ENCODE data around the gene IPPK.

IPPK gene

GRCh38 chr9:92635760-92636159 lies 34.2 kb downstream of the IPPK start:
- CTCF ChIA-PET, result interaction anchor here (0.9 to 6.6 kb wide), 14 partner anchors 9 to 490 kb away, joined by 3 to 89 read pairs (median 14); partner anchors contain the start of genes ASPN, CENPP and NOL8
- TF ChIP-seq CTCF (IDR thresholded peaks at IDR 0.05; ENCODE audit: insufficient read depth, low read length, missing control alignments), result no peak
- no peak overlapping the region for H3K4me3 ChIP-seq (ENCODE audit: low read depth, low read length)
- POLR2A ChIA-PET, result no interaction called here
- no peak for DNase-seq (ENCODE audit: low read depth, low spot score)

- POLR2A ChIA-PET, result no interaction called here
- peak; percentile 94 for TF ChIP-seq CTCF (IDR thresholded peaks at IDR 0.05; ENCODE audit: insufficient read depth, low read length, missing control alignments)
- no peak for DNase-seq (ENCODE audit: low read depth, low spot score)
- H3K4me3 ChIP-seq (ENCODE audit: low read depth, low read length), result no peak overlapping the region
- CTCF ChIA-PET, result interaction anchor here (0.6 to 6.6 kb wide), 44 partner anchors 10 to 501 kb away, joined by 3 to 89 read pairs (median 4); partner anchors contain the start of genes ASPN, CENPP, IPPK and NOL8
These were observed 35.0 kb downstream of the IPPK start for GRCh38 chr9:92634712-92635605.

- no peak for DNase-seq (ENCODE audit: low read depth, low spot score)
- ChIA-PET CTCF (interaction anchor here (0.7 to 6.6 kb wide), 48 partner anchors 8 to 499 kb away, joined by 3 to 89 read pairs (median 4); partner anchors contain the start of genes ASPN, CENPP, IPPK and NOL8), POLR2A (no interaction called here)
- no peak overlapping the region for H3K4me3 ChIP-seq (ENCODE audit: low read depth, low read length)
- no peak for TF ChIP-seq CTCF (IDR thresholded peaks at IDR 0.05; ENCODE audit: insufficient read depth, low read length, missing control alignments)
These were observed 36.2 kb downstream of the IPPK start for GRCh38 chr9:92633614-92634278.

GRCh38 chr9:92632641-92633040 lies 37.3 kb downstream of the IPPK start:
- TF ChIP-seq CTCF (IDR thresholded peaks at IDR 0.05; ENCODE audit: insufficient read depth, low read length, missing control alignments), result no peak
- no peak overlapping the region for H3K4me3 ChIP-seq (ENCODE audit: low read depth, low read length)
- ChIA-PET POLR2A (no interaction called here), CTCF (interaction anchor here (0.9 to 6.6 kb wide), 12 partner anchors 9 to 324 kb away, joined by 3 to 89 read pairs (median 10); partner anchors contain the start of genes CENPP and NOL8)
- no peak for DNase-seq (ENCODE audit: low read depth, low spot score)

GRCh38 chr9:92631452-92632343 lies 38.2 kb downstream of the IPPK start:
- TF ChIP-seq CTCF (IDR thresholded peaks at IDR 0.05; ENCODE audit: insufficient read depth, low read length, missing control alignments), result no peak
- no peak overlapping the region for H3K4me3 ChIP-seq (ENCODE audit: low read depth, low read length)
- DNase-seq (ENCODE audit: low read depth, low spot score), result no peak
- POLR2A ChIA-PET, result no interaction called here
- CTCF ChIA-PET, result interaction anchor here (1.0 to 6.6 kb wide), 3 partner anchors 21 to 306 kb away, joined by 4 to 89 read pairs (median 5); partner anchors contain the start of genes CENPP and NOL8
